ENCODE data around the gene GARIN5A.

GRCh38 chr19:50431343-50432220 is 45.1 kb downstream of the GARIN5A start:
- TF ChIP-seq POLR2A (IDR thresholded peaks at IDR 0.05) (peak in 1 of 4 donors; percentile 83), CTCF (IDR thresholded peaks at IDR 0.05) (no peak), EP300 (IDR thresholded peaks at IDR 0.05) (peak in 1 of 4 donors; percentile 21)
